DOHH2 (cell line): ENCODE measurements around the gene GYS1.

Source experiments
- H3F3A ChIP-seq: fragments of 200-600 bp; sonication (generic), shearing (Covaris generic); 2 replicates; pipeline ENCODE4 v1.6.0; 2016; ENCODE audit warnings: antibody characterized with exemption, mild to moderate bottlenecking; ENCODE audit not compliant: control insufficient read depth, insufficient read depth
- H3K27ac ChIP-seq: fragments of 200-600 bp; sonication (generic); 2 replicates; pipeline ENCODE4 v1.5.1; 2014; ENCODE audit warnings: low read depth, mild to moderate bottlenecking, low read length, moderate library complexity
- H3K27me3 ChIP-seq: fragments of 200-600 bp; sonication (generic); 2 replicates; pipeline ENCODE4 v1.6.1; 2014; ENCODE audit warnings: mild to moderate bottlenecking, low read length, mixed read lengths; ENCODE audit not compliant: control insufficient read depth
- H3K36me3 ChIP-seq: fragments of 200-600 bp; sonication (generic); 2 replicates; pipeline ENCODE4 v1.6.1; 2014; ENCODE audit warnings: mild to moderate bottlenecking, low read length, moderate library complexity, mixed read lengths; ENCODE audit not compliant: control insufficient read depth
- H3K4me1 ChIP-seq: fragments of 200-600 bp; sonication (generic); 2 replicates; pipeline ENCODE4 v1.6.1; 2014; ENCODE audit warnings: mild to moderate bottlenecking, low read length, mixed read lengths; ENCODE audit not compliant: control insufficient read depth
- H3K4me2 ChIP-seq: fragments of 200-600 bp; sonication (generic); 2 replicates; pipeline ENCODE4 v1.6.0; 2014; ENCODE audit warnings: mild to moderate bottlenecking, low read length, moderate library complexity
- H3K4me3 ChIP-seq: fragments of 200-600 bp; sonication (generic); 2 replicates; pipeline ENCODE4 v1.5.1; 2014; ENCODE audit warnings: mild to moderate bottlenecking, low read length, mixed read lengths
- H3K79me2 ChIP-seq: fragments of 200-600 bp; sonication (generic); 2 replicates; pipeline ENCODE4 v1.6.1; 2014; ENCODE audit warnings: mild to moderate bottlenecking, low read length, mixed read lengths; ENCODE audit not compliant: control insufficient read depth
- H3K9me2 ChIP-seq: fragments of 200-600 bp; sonication (generic); replicated peaks from 2 replicates; pipeline ENCODE4 v1.6.1; 2014; ENCODE audit warnings: mild to moderate bottlenecking, low read length, mixed read lengths; ENCODE audit not compliant: control insufficient read depth
- H3K9me3 ChIP-seq: fragments of 200-600 bp; sonication (generic); 2 replicates; pipeline ENCODE4 v1.6.1; 2014; ENCODE audit warnings: antibody characterized with exemption, low read length, mixed read lengths; ENCODE audit not compliant: control insufficient read depth, insufficient read depth
- H4K20me1 ChIP-seq: fragments of 200-600 bp; sonication (generic); 2 replicates; pipeline ENCODE4 v1.6.0; 2014; ENCODE audit warnings: low read depth, mild to moderate bottlenecking, antibody characterized with exemption, low read length, moderate library complexity; ENCODE audit not compliant: control insufficient read depth, insufficient read depth
- EZH2phosphoT487 ChIP-seq: fragments of 200-600 bp; sonication (generic); IDR thresholded peaks from 2 replicates; pipeline ENCODE4 v1.6.1; 2017; ENCODE audit warnings: borderline replicate concordance, mild to moderate bottlenecking, antibody characterized with exemption, low read length, moderate library complexity, mixed read lengths
- TF ChIP-seq, protein P1 (sequence below): fragments of 200-600 bp; sonication (generic); IDR thresholded peaks from one replicate; pipeline ENCODE4 v1.5.1; 2014; ENCODE audit warnings: antibody characterized with exemption, mild to moderate bottlenecking, low read depth, low read length; ENCODE audit not compliant: poor library complexity, severe bottlenecking

Gene GYS1

GRCh38 chr19:49017666-49018351, 24.7 kb upstream of the GYS1 start:
- Histone ChIP-seq H3K36me3 (peaks cover 27% of the 10 kb centered on the region), H3K79me2 (no peaks in the 10 kb centered on the region), H3K27ac (no peak overlapping the region), H4K20me1 (no peaks in the 10 kb centered on the region), H3K4me1 (peaks cover 45% of the 10 kb centered on the region), H3K4me2 (peak overlapping the region; percentile 68), H3K9me3 (no peaks in the 10 kb centered on the region), H3K4me3 (peak overlapping the region; percentile 65), H3K9me2 (no peaks in the 10 kb centered on the region), H3F3A (peaks cover 6% of the 10 kb centered on the region; the same call in 1 of the 2 replicates), H3K27me3 (peaks cover 14% of the 10 kb centered on the region)
- TF ChIP-seq EZH2phosphoT487 = peak; percentile 26; the same call in 1 of the 2 replicates
- TF ChIP-seq, protein P1, sequence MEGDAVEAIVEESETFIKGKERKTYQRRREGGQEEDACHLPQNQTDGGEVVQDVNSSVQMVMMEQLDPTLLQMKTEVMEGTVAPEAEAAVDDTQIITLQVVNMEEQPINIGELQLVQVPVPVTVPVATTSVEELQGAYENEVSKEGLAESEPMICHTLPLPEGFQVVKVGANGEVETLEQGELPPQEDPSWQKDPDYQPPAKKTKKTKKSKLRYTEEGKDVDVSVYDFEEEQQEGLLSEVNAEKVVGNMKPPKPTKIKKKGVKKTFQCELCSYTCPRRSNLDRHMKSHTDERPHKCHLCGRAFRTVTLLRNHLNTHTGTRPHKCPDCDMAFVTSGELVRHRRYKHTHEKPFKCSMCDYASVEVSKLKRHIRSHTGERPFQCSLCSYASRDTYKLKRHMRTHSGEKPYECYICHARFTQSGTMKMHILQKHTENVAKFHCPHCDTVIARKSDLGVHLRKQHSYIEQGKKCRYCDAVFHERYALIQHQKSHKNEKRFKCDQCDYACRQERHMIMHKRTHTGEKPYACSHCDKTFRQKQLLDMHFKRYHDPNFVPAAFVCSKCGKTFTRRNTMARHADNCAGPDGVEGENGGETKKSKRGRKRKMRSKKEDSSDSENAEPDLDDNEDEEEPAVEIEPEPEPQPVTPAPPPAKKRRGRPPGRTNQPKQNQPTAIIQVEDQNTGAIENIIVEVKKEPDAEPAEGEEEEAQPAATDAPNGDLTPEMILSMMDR = peak; percentile 64

DNA sequence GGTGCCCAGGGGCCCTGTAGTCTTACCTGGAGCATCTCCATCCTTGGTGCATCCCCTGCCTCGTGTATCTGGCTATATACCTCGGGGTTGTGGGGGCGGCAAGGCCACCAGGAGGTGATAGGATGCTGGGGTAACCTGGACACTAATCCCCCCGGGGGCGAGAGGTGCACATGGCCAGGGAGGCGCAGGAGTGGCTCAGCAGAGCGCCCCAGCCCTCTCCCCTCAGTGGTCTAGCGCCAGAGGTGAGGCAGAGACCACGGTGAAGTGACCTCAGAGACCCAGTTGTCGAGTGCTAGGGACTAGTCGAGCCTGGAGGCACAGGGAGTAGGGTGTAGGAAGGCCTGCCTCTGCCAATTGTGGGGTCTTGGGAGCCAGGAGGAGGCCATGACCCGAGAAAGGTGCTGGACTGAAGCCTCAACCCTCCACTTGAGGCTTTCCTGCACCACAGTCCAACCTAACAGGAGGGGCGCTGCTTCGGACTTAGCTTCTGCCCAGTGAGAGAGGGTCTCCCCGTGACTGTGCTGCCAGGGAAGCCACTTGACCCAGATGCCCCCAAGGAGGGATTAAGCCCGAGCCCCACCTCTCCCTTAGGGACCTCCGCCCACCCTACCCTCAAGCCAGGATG, 24.0 kb upstream of the GYS1 start, which contains the start of gene LHB:
LHB (minus strand) TSS at position 51 of the 625 bp plus-strand sequence; CDS start at position 41, 10 bp downstream.
- Histone ChIP-seq H3K27ac (no peak within 1 kb of the TSS), H3K4me1 (peaks cover 45% of the 10 kb centered on the region), H3K4me3 (peak within 1 kb of the TSS; percentile 65), H3K4me2 (peak within 1 kb of the TSS; percentile 68), H3K9me3 (no peaks in the 10 kb centered on the region), H3K9me2 (no peaks in the 10 kb centered on the region), H3F3A (peaks cover 6% of the 10 kb centered on the region; the same call in 1 of the 2 replicates), H3K27me3 (peaks cover 14% of the 10 kb centered on the region), H3K79me2 (no peaks in the 10 kb centered on the region), H3K36me3 (peaks cover 33% of the 10 kb centered on the region), H4K20me1 (no peaks in the 10 kb centered on the region)
- no peak for TF ChIP-seq EZH2phosphoT487
- TF ChIP-seq, protein P1 = no peak

DNA sequence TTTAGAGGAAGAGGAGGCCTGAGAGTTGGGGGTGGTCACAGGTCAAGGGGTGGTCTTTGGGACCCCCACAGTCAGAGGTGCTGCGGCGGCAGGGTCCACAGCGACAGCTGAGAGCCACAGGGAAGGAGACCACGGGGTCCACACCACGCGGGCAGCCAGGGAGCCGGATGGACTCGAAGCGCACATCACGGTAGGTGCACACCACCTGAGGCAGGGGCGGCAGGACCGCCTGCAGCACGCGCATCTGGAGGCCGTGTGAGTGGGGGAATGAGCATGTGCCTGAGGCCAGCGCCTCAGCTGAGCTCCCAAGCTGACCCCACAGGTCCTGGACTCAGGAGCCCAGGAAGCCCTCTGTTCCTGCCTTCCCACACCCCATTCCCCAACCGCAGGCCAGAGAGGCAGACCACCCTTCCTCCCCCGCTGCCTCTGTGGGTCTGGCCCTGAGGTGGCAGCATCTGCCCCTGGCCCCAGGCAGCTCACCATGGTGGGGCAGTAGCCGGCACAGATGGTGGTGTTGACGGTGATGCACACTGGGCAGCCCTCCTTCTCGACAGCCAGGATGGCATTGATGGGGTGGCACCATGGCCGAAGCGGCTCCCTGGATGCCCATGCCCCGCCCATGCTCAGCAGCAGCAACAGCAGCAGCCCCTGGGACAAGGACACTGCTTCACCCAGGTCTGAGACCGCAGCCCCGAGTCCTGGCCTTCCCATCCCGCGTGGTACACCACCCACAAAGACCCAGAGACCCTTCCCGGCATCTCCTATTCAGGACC, 23.1 kb upstream of the GYS1 start:
- Histone ChIP-seq H3K4me1 (peaks cover 41% of the 10 kb centered on the region), H3K4me3 (no peak overlapping the region), H3K9me2 (no peaks in the 10 kb centered on the region), H3K27me3 (peaks cover 14% of the 10 kb centered on the region), H4K20me1 (no peaks in the 10 kb centered on the region; the same call in 1 of the 2 replicates), H3K79me2 (no peaks in the 10 kb centered on the region), H3K36me3 (peaks cover 42% of the 10 kb centered on the region), H3K4me2 (no peak overlapping the region), H3F3A (peaks cover 6% of the 10 kb centered on the region; the same call in 1 of the 2 replicates), H3K9me3 (no peaks in the 10 kb centered on the region), H3K27ac (no peak overlapping the region)
- no peak for TF ChIP-seq EZH2phosphoT487
- TF ChIP-seq, protein P1 = no peak
